ENCODE results near the gene ISG20.

ISG20 gene

GRCh38 chr15:88655800-88656488 lies 17.1 kb downstream of the ISG20 start:
- peak; percentile 10 for DNase-seq

- no peak for DNase-seq
Measured at GRCh38 chr15:88656760-88657221, 18.0 kb downstream of the ISG20 start.

- no peak for DNase-seq
Measured at GRCh38 chr15:88657326-88658069, 18.7 kb downstream of the ISG20 start.

- DNase-seq = no peak
Measured at GRCh38 chr15:88658070-88658965, 19.5 kb downstream of the ISG20 start.

GRCh38 chr15:88658972-88659931 lies 20.4 kb downstream of the ISG20 start:
- DNase-seq = peak; percentile 49

GRCh38 chr15:88661041-88661700 lies 22.4 kb downstream of the ISG20 start:
- no peak for DNase-seq

- no peak for DNase-seq
Measured at GRCh38 chr15:88661761-88662556, 23.1 kb downstream of the ISG20 start.

GRCh38 chr15:88663141-88663621 lies 24.4 kb downstream of the ISG20 start:
- no peak for DNase-seq

GRCh38 chr15:88664151-88664778 lies 25.4 kb downstream of the ISG20 start:
- peak; percentile 69 for DNase-seq

GRCh38 chr15:88674661-88675060 lies 35.8 kb downstream of the ISG20 start:
- no peak for DNase-seq

GRCh38 chr15:88678755-88679154 lies 39.9 kb downstream of the ISG20 start:
- no peak for DNase-seq

GRCh38 chr15:88680241-88681001 lies 41.6 kb downstream of the ISG20 start:
- no peak for DNase-seq

GRCh38 chr15:88681610-88682221 lies 42.9 kb downstream of the ISG20 start:
- no peak for DNase-seq

- DNase-seq = no peak
Measured at GRCh38 chr15:88684345-88684744, 45.5 kb downstream of the ISG20 start.

- no peak for DNase-seq
Measured at GRCh38 chr15:88686166-88686565, 47.4 kb downstream of the ISG20 start.

- DNase-seq = no peak
Measured at GRCh38 chr15:88688394-88688933, 49.6 kb downstream of the ISG20 start.

GRCh38 chr15:88690331-88690730 lies 51.5 kb downstream of the ISG20 start:
- DNase-seq = no peak

GRCh38 chr15:88693191-88693590 lies 54.4 kb downstream of the ISG20 start:
- DNase-seq = no peak
